ENCODE measurements around the gene ADAD2. TPM values are rescaled to one million over a fixed set of nuclear protein-coding genes. Genes with fewer than 3 reads are reported as not detected.

ADAD2 gene
- total RNA-seq, 2 donors from 2014 or later = not detected

GRCh38 chr16:84244728-84245127, 53.8 kb downstream of the ADAD2 start:
- H3K4me3 ChIP-seq (ENCODE audit: low read length) = no peak overlapping the region
- no peak overlapping the region for H3K27ac ChIP-seq (ENCODE audit: low read depth, low read length)
- WGBS, 2 experiments (ENCODE audit: insufficient coverage in 1 of 2, insufficient read length in 1 of 2) = 83 to 94% methylated on average over 2 of the region's 2 CpGs
- no peaks in the 10 kb centered on the region for H3K36me3 ChIP-seq (ENCODE audit: control insufficient read depth, insufficient read depth, low read length)
- DNase-seq = no peak
- H3K9me3 Mint-ChIP-seq = peaks cover 6% of the 10 kb centered on the region
- H3K36me3 Mint-ChIP-seq (ENCODE audit: low read depth) = no peaks in the 10 kb centered on the region
- TF ChIP-seq CTCF (conservative IDR thresholded peaks at IDR 0.05) = no peak
- H3K27me3 ChIP-seq (ENCODE audit: control insufficient read depth, insufficient read depth, low read length, poor library complexity, severe bottlenecking) = no peaks in the 10 kb centered on the region
- H3K27ac Mint-ChIP-seq = no peak overlapping the region
- no peaks in the 10 kb centered on the region for H3K4me1 ChIP-seq (ENCODE audit: control insufficient read depth, insufficient read depth, low read length)
- no peak overlapping the region for H3K4me3 Mint-ChIP-seq
- no peak overlapping the region for H3K9ac ChIP-seq (ENCODE audit: extremely low read depth, low read length, poor library complexity, severe bottlenecking)
- no peaks in the 10 kb centered on the region for H3K9me3 ChIP-seq (ENCODE audit: control insufficient read depth, low read length)
- peaks cover 2% of the 10 kb centered on the region for H3K4me1 Mint-ChIP-seq
- peaks cover 5% of the 10 kb centered on the region for H3K27me3 Mint-ChIP-seq (ENCODE audit: insufficient read depth)

- no peaks in the 10 kb centered on the region for H3K4me1 ChIP-seq (ENCODE audit: control insufficient read depth, insufficient read depth, low read length)
- Mint-ChIP-seq H3K27me3 (ENCODE audit: insufficient read depth) (peaks cover 3% of the 10 kb centered on the region), H3K9me3 (peaks cover 6% of the 10 kb centered on the region), H3K4me3 (no peak overlapping the region), H3K4me1 (peaks cover 2% of the 10 kb centered on the region), H3K36me3 (ENCODE audit: low read depth) (no peaks in the 10 kb centered on the region), H3K27ac (no peak overlapping the region)
- TF ChIP-seq CTCF (conservative IDR thresholded peaks at IDR 0.05) = no peak
- no peaks in the 10 kb centered on the region for H3K27me3 ChIP-seq (ENCODE audit: control insufficient read depth, insufficient read depth, low read length, poor library complexity, severe bottlenecking)
- 93 to 96% methylated on average over 10 of the region's 10 CpGs for WGBS, 2 experiments (ENCODE audit: insufficient coverage in 1 of 2, insufficient read length in 1 of 2)
- H3K4me3 ChIP-seq (ENCODE audit: low read length) = no peak overlapping the region
- no peaks in the 10 kb centered on the region for H3K9me3 ChIP-seq (ENCODE audit: control insufficient read depth, low read length)
- H3K27ac ChIP-seq (ENCODE audit: low read depth, low read length) = no peak overlapping the region
- H3K36me3 ChIP-seq (ENCODE audit: control insufficient read depth, insufficient read depth, low read length) = no peaks in the 10 kb centered on the region
- no peak overlapping the region for H3K9ac ChIP-seq (ENCODE audit: extremely low read depth, low read length, poor library complexity, severe bottlenecking)
- DNase-seq = no peak
Measured at GRCh38 chr16:84245956-84246678, 55.2 kb downstream of the ADAD2 start.

- Histone ChIP-seq H3K9me3 (ENCODE audit: control insufficient read depth, low read length) (no peaks in the 10 kb centered on the region), H3K9ac (ENCODE audit: extremely low read depth, low read length, poor library complexity, severe bottlenecking) (no peak overlapping the region), H3K27ac (ENCODE audit: low read depth, low read length) (no peak overlapping the region), H3K4me1 (ENCODE audit: control insufficient read depth, insufficient read depth, low read length) (no peaks in the 10 kb centered on the region), H3K27me3 (ENCODE audit: control insufficient read depth, insufficient read depth, low read length, poor library complexity, severe bottlenecking) (no peaks in the 10 kb centered on the region), H3K4me3 (ENCODE audit: low read length) (no peak overlapping the region), H3K36me3 (ENCODE audit: control insufficient read depth, insufficient read depth, low read length) (no peaks in the 10 kb centered on the region)
- no peak for DNase-seq
- H3K9me3 Mint-ChIP-seq = peaks cover 6% of the 10 kb centered on the region
- no peak overlapping the region for H3K4me3 Mint-ChIP-seq
- 86 to 100% methylated on average over 4 to 5 of the region's 5 CpGs for WGBS, 2 experiments (ENCODE audit: insufficient coverage in 1 of 2, insufficient read length in 1 of 2)
- H3K4me1 Mint-ChIP-seq = peaks cover 2% of the 10 kb centered on the region
- H3K27ac Mint-ChIP-seq = no peak overlapping the region
- no peaks in the 10 kb centered on the region for H3K36me3 Mint-ChIP-seq (ENCODE audit: low read depth)
- no peak for TF ChIP-seq CTCF (conservative IDR thresholded peaks at IDR 0.05)
- peaks cover 7% of the 10 kb centered on the region for H3K27me3 Mint-ChIP-seq (ENCODE audit: insufficient read depth)
Measured at GRCh38 chr16:84246679-84247077, 55.7 kb downstream of the ADAD2 start.

Other genes starting within 250 kb of the ADAD2 start
- gene OSGIN1, start 237.9 kb upstream of the ADAD2 start, total RNA-seq = 1 to 10 TPM; 1.6 to 2.7 TPM
- gene NECAB2, start 222.9 kb upstream of the ADAD2 start, total RNA-seq = 1 to 10 TPM; 2.7 to 3.3 TPM
- not detected for gene SLC38A8, start 148.4 kb upstream of the ADAD2 start, total RNA-seq
- gene MBTPS1, start 74.2 kb upstream of the ADAD2 start, total RNA-seq = 10 to 100 TPM; 59.7 to 62.9 TPM
- 10 to 100 TPM; 49.5 to 68.3 TPM for gene HSDL1, start 46.0 kb upstream of the ADAD2 start, total RNA-seq
- under 1 TPM; 0.59 to 0.66 TPM for gene DNAAF1, start 45.8 kb upstream of the ADAD2 start, total RNA-seq
- 10 to 100 TPM; 92.0 to 99.8 TPM for gene TAF1C, start 4.1 kb upstream of the ADAD2 start, total RNA-seq
- not detected for gene KCNG4, start 48.9 kb downstream of the ADAD2 start, total RNA-seq
- gene WFDC1, start 103.7 kb downstream of the ADAD2 start, total RNA-seq = under 1 TPM in 1 of 2 donors, not detected in 1; 0.15 TPM
- gene ATP2C2, start 177.4 kb downstream of the ADAD2 start, total RNA-seq = 1 to 10 TPM; 2.0 to 2.6 TPM

All from endodermal cell (in vitro differentiated cells).